ENCODE measurements around the gene TGFBR3.

The TGFBR3 gene

DNA sequence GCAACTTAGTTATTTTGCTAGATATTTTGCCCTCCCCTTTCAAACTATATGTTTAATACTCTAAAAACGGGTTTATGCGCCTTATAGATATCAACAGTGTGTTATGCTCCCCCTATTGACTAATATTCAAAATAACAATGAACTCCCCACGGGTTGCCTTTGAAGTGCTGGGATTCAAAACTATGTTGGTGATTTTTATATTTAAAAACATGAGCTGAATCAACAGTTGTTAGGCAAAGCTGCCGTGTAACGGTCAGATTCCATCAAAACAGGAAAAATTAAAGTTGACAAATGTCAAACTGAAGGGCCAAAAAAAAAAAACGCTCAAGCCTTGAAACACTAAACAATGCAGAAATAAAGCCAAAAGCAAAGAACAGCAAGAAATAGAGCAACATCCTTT lies 2.5 kb downstream of the TGFBR3 start:
- no peak for DNase-seq (ENCODE audit: low spot score)
- no peak overlapping the region for H2BK12ac ChIP-seq (ENCODE audit: low read length)

DNA sequence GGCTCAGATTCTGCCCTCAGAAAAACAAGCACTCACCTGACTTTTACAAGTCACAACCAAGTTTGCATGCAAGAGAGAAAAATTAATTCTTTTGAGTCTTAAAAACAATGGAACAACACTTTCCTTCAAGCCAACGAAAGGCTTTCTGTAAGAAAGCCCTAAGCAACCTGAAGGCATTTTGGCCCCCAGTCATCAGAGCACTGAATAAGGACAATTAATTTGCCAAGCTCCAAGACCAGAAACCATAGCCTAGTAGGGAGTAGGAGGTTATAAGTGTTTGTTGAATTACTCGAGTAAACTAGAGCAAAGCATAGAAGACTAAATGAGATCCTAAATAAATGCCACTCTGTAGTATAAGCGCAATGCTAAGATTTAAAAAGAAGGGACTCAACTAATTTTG lies 4.7 kb downstream of the TGFBR3 start:
- no peak overlapping the region for H3K4me2 ChIP-seq (ENCODE audit: insufficient read depth, low read length, poor library complexity, severe bottlenecking)
- H3K36me3 ChIP-seq (replicated peaks in 1 of 2; ENCODE audit: control insufficient read depth in 2 of 2, insufficient read depth in 2 of 2, low read length in 2 of 2) = no peaks in the 10 kb centered on the region
- no peak overlapping the region for H4K91ac ChIP-seq (ENCODE audit: low read depth, low read length, poor library complexity)
- peaks cover 0 to 3% (median 0%) of the 10 kb centered on the region in 3 experiments for H3K27me3 ChIP-seq (ENCODE audit: control insufficient read depth in 3 of 3, insufficient read depth in 3 of 3, low read depth in 1 of 3, low read length in 3 of 3)
- no peak for DNase-seq (ENCODE audit: low spot score)
- H2AFZ ChIP-seq (ENCODE audit: low read length) = no peak overlapping the region
- no peak overlapping the region for H2BK12ac ChIP-seq (ENCODE audit: low read length)
- H2AK5ac ChIP-seq (ENCODE audit: low read depth, low read length) = no peak overlapping the region
- no peak overlapping the region for H3K27ac ChIP-seq (replicated peaks; ENCODE audit: low read length)
- H3K4me3 ChIP-seq (ENCODE audit: low read length in 2 of 2) = no peak overlapping the region
- H3K23ac ChIP-seq (ENCODE audit: low read depth, low read length, poor library complexity) = no peak overlapping the region
- no peak overlapping the region for H3K14ac ChIP-seq (ENCODE audit: low read length)
- no peak overlapping the region for H4K8ac ChIP-seq (ENCODE audit: low read depth, low read length)
- H3K4me1 ChIP-seq (ENCODE audit: control insufficient read depth in 2 of 2, insufficient read depth in 1 of 2, low read depth in 1 of 2, low read length in 2 of 2) = peaks cover 0 to 6% of the 10 kb centered on the region in 2 donors
- H3K9ac ChIP-seq (ENCODE audit: low read depth, low read length, poor library complexity) = no peak overlapping the region
- no peaks in the 10 kb centered on the region for H3K9me3 ChIP-seq (replicated peaks in 1 of 2; ENCODE audit: control insufficient read depth in 2 of 2, insufficient read depth in 1 of 2, low read depth in 1 of 2, low read length in 2 of 2)
- H2BK120ac ChIP-seq (ENCODE audit: low read depth, low read length) = no peak overlapping the region
- WGBS, 2 donors (ENCODE audit: extremely low coverage in 2 of 2, insufficient read length in 2 of 2, insufficient replicate concordance in 1 of 2) = no CpG with 5 or more reads among the region's 3 CpGs
- H2BK5ac ChIP-seq (ENCODE audit: low read length) = no peak overlapping the region
- no peak overlapping the region for H3K4ac ChIP-seq (ENCODE audit: low read length)
- H3K18ac ChIP-seq (ENCODE audit: low read length) = no peak overlapping the region
- H2BK15ac ChIP-seq (ENCODE audit: low read length) = no peak overlapping the region
- peaks cover 3% of the 10 kb centered on the region for H3K79me1 ChIP-seq (ENCODE audit: low read depth, low read length)

More for the DNA sequence above, 2.5 kb downstream of the TGFBR3 start:
- WGBS, 2 donors (ENCODE audit: extremely low coverage in 2 of 2, insufficient read length in 2 of 2, insufficient replicate concordance in 1 of 2) = no CpG with 5 or more reads among the region's 6 CpGs
- H2AFZ ChIP-seq (ENCODE audit: low read length) = no peak overlapping the region
- H3K9me3 ChIP-seq (replicated peaks in 1 of 2; ENCODE audit: control insufficient read depth in 2 of 2, insufficient read depth in 1 of 2, low read depth in 1 of 2, low read length in 2 of 2) = no peaks in the 10 kb centered on the region
- peaks cover 1 to 9% of the 10 kb centered on the region in 2 donors for H3K4me1 ChIP-seq (ENCODE audit: control insufficient read depth in 2 of 2, insufficient read depth in 1 of 2, low read depth in 1 of 2, low read length in 2 of 2)
- H2BK5ac ChIP-seq (ENCODE audit: low read length) = no peak overlapping the region
- H3K4ac ChIP-seq (ENCODE audit: low read length) = no peak overlapping the region
- no peak overlapping the region for H4K91ac ChIP-seq (ENCODE audit: low read depth, low read length, poor library complexity)
- no peak overlapping the region for H3K4me3 ChIP-seq (ENCODE audit: low read length in 2 of 2)
- no peak overlapping the region for H3K23ac ChIP-seq (ENCODE audit: low read depth, low read length, poor library complexity)
- no peak overlapping the region for H2AK5ac ChIP-seq (ENCODE audit: low read depth, low read length)
- no peak overlapping the region for H3K18ac ChIP-seq (ENCODE audit: low read length)
- H3K9ac ChIP-seq (ENCODE audit: low read depth, low read length, poor library complexity) = no peak overlapping the region
- H3K14ac ChIP-seq (ENCODE audit: low read length) = no peak overlapping the region
- no peak overlapping the region for H3K4me2 ChIP-seq (ENCODE audit: insufficient read depth, low read length, poor library complexity, severe bottlenecking)
- no peak overlapping the region for H2BK120ac ChIP-seq (ENCODE audit: low read depth, low read length)
- no peak overlapping the region for H2BK15ac ChIP-seq (ENCODE audit: low read length)
- H3K27ac ChIP-seq (replicated peaks; ENCODE audit: low read length) = no peak overlapping the region
- H3K36me3 ChIP-seq (replicated peaks in 1 of 2; ENCODE audit: control insufficient read depth in 2 of 2, insufficient read depth in 2 of 2, low read length in 2 of 2) = no peaks in the 10 kb centered on the region
- H4K8ac ChIP-seq (ENCODE audit: low read depth, low read length) = no peak overlapping the region
- H3K79me1 ChIP-seq (ENCODE audit: low read depth, low read length) = peaks cover 3% of the 10 kb centered on the region
- peaks cover 0 to 7% (median 0%) of the 10 kb centered on the region in 3 experiments for H3K27me3 ChIP-seq (ENCODE audit: control insufficient read depth in 3 of 3, insufficient read depth in 3 of 3, low read depth in 1 of 3, low read length in 3 of 3)

DNA sequence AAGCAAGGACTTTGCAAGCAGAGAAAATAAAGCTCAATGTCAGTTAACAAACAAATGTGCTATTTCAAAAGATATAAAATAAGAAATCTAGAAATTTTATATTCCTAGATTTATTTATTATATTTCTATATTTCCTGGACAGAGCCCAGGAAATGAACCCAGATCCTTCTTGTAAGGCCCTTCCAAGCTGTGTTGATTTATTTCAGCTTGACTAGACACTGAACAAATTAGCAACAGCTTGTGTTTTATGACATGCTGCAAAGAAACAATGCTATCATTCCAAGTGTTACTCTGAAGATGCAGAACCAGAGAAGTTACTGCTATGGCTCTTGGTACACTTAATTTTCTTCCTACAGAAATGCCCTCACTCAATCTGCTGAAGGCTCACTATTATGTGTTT lies 6.2 kb downstream of the TGFBR3 start:
- Histone ChIP-seq H3K79me1 (ENCODE audit: low read depth, low read length) (no peaks in the 10 kb centered on the region), H2BK5ac (ENCODE audit: low read length) (no peak overlapping the region), H2BK15ac (ENCODE audit: low read length) (no peak overlapping the region), H3K9ac (ENCODE audit: low read depth, low read length, poor library complexity) (no peak overlapping the region), H2AFZ (ENCODE audit: low read length) (no peak overlapping the region), H3K23ac (ENCODE audit: low read depth, low read length, poor library complexity) (no peak overlapping the region), H3K4ac (ENCODE audit: low read length) (no peak overlapping the region), H4K91ac (ENCODE audit: low read depth, low read length, poor library complexity) (no peak overlapping the region), H3K4me2 (ENCODE audit: insufficient read depth, low read length, poor library complexity, severe bottlenecking) (no peak overlapping the region), H3K27me3 (ENCODE audit: control insufficient read depth in 3 of 3, insufficient read depth in 3 of 3, low read depth in 1 of 3, low read length in 3 of 3) (peaks cover 0 to 3% (median 0%) of the 10 kb centered on the region in 3 experiments), H4K8ac (ENCODE audit: low read depth, low read length) (no peak overlapping the region), H3K36me3 (replicated peaks in 1 of 2; ENCODE audit: control insufficient read depth in 2 of 2, insufficient read depth in 2 of 2, low read length in 2 of 2) (no peaks in the 10 kb centered on the region), H3K27ac (replicated peaks; ENCODE audit: low read length) (no peak overlapping the region), H3K9me3 (replicated peaks in 1 of 2; ENCODE audit: control insufficient read depth in 2 of 2, insufficient read depth in 1 of 2, low read depth in 1 of 2, low read length in 2 of 2) (no peaks in the 10 kb centered on the region), H3K14ac (ENCODE audit: low read length) (no peak overlapping the region), H3K4me3 (ENCODE audit: low read length in 2 of 2) (no peak overlapping the region), H2AK5ac (ENCODE audit: low read depth, low read length) (no peak overlapping the region), H3K4me1 (ENCODE audit: control insufficient read depth in 2 of 2, insufficient read depth in 1 of 2, low read depth in 1 of 2, low read length in 2 of 2) (peaks cover 1 to 2% of the 10 kb centered on the region in 2 donors), H2BK12ac (ENCODE audit: low read length) (no peak overlapping the region), H3K18ac (ENCODE audit: low read length) (no peak overlapping the region), H2BK120ac (ENCODE audit: low read depth, low read length) (no peak overlapping the region)
- DNase-seq (ENCODE audit: low spot score) = no peak

DNA sequence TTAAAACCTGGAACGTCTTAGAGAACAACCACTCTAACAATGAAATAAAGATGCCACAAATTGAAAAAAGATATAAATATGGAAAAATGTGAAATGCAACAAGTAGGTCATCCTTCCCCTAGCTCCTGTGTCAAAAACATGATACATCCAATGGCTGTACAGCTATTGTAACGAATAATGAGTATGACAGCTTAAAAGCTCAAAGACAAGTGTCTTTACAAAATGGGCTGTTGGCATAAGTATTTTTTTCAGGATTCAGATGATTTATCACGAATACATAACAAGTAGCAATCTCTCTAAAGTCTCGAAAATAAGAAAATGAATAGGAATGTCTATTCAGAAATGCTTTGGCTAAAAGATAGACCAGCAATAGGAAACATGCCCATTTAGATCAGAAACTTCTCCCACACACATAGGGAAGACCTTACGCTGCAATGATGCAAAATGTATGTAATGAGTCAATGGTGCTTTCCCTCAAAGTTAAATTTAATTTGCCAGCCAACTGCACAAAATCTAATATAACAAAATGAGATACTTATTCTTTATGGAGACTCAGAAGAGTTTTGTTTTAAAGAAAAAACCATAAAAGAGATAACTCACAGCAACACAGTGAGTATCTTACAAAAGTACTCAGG lies 8.3 kb downstream of the TGFBR3 start:
- no peak for DNase-seq (ENCODE audit: low spot score)
- H2BK15ac ChIP-seq (ENCODE audit: low read length) = no peak overlapping the region
- no peak overlapping the region for H3K9ac ChIP-seq (ENCODE audit: low read depth, low read length, poor library complexity)
- H4K91ac ChIP-seq (ENCODE audit: low read depth, low read length, poor library complexity) = no peak overlapping the region
- no peak overlapping the region for H3K27ac ChIP-seq (replicated peaks; ENCODE audit: low read length)
- peaks cover 3% of the 10 kb centered on the region in 2 donors for H3K4me1 ChIP-seq (ENCODE audit: control insufficient read depth in 2 of 2, insufficient read depth in 1 of 2, low read depth in 1 of 2, low read length in 2 of 2)
- no peak overlapping the region for H3K23ac ChIP-seq (ENCODE audit: low read depth, low read length, poor library complexity)
- H3K14ac ChIP-seq (ENCODE audit: low read length) = no peak overlapping the region
- no peak overlapping the region for H3K4me2 ChIP-seq (ENCODE audit: insufficient read depth, low read length, poor library complexity, severe bottlenecking)
- WGBS, 2 donors (ENCODE audit: extremely low coverage in 2 of 2, insufficient read length in 2 of 2, insufficient replicate concordance in 1 of 2) = no CpG with 5 or more reads among the region's 5 CpGs
- H2BK5ac ChIP-seq (ENCODE audit: low read length) = no peak overlapping the region
- H2AFZ ChIP-seq (ENCODE audit: low read length) = no peak overlapping the region
- H3K18ac ChIP-seq (ENCODE audit: low read length) = no peak overlapping the region
- no peak overlapping the region for H2BK12ac ChIP-seq (ENCODE audit: low read length)
- H3K79me1 ChIP-seq (ENCODE audit: low read depth, low read length) = no peaks in the 10 kb centered on the region
- H2BK120ac ChIP-seq (ENCODE audit: low read depth, low read length) = no peak overlapping the region
- H3K4me3 ChIP-seq (ENCODE audit: low read length in 2 of 2) = no peak overlapping the region
- peaks cover 0 to 2% of the 10 kb centered on the region in 2 donors for H3K9me3 ChIP-seq (replicated peaks in 1 of 2; ENCODE audit: control insufficient read depth in 2 of 2, insufficient read depth in 1 of 2, low read depth in 1 of 2, low read length in 2 of 2)
- no peak overlapping the region for H4K8ac ChIP-seq (ENCODE audit: low read depth, low read length)
- H3K4ac ChIP-seq (ENCODE audit: low read length) = no peak overlapping the region
- no peaks in the 10 kb centered on the region for H3K27me3 ChIP-seq (ENCODE audit: control insufficient read depth in 3 of 3, insufficient read depth in 3 of 3, low read depth in 1 of 3, low read length in 3 of 3)
- no peaks in the 10 kb centered on the region for H3K36me3 ChIP-seq (replicated peaks in 1 of 2; ENCODE audit: control insufficient read depth in 2 of 2, insufficient read depth in 2 of 2, low read length in 2 of 2)
- no peak overlapping the region for H2AK5ac ChIP-seq (ENCODE audit: low read depth, low read length)

Data from neuronal stem cell (in vitro differentiated cells).